CD4-positive, alpha-beta memory T cell (primary cell): Measurements from ENCODE around the gene FGF11. TPM values are rescaled to one million over a fixed set of nuclear protein-coding genes. Genes with fewer than 3 reads are reported as not detected.

ENCODE experiments used
- CTCF ChIA-PET: fragments of 350-600 bp; sonication (Branson Sonifier 250); formaldehyde crosslinking; loops from one replicate; lab custom pipeline; 2021; ENCODE audit warnings: inconsistent platforms; ENCODE audit not compliant: partially characterized antibody; lab: Charles Lee
- POLR2A ChIA-PET: fragments of 350-600 bp; sonication (Branson Sonifier 250); formaldehyde crosslinking; loops from one replicate; lab custom pipeline; 2021; ENCODE audit not compliant: partially characterized antibody; lab: Charles Lee
- DNase-seq, 5 donors: peaks; one replicate each; pipeline versions ENCODE4 v3.0.0 to v3.0.0-alpha.2; 2020 to 2022; ENCODE audit warnings: mixed read lengths in 1 of 5
- H3K27ac ChIP-seq: one replicate; pipeline ENCODE4 v1.7.0; 2013; ENCODE audit warnings: low read depth, low read length
- H3K27me3 ChIP-seq: 2 replicates; pipeline ENCODE4 v1.7.0; 2013; ENCODE audit warnings: mild to moderate bottlenecking, low read length, moderate library complexity; ENCODE audit not compliant: insufficient read depth
- H3K36me3 ChIP-seq: 2 replicates; pipeline ENCODE4 v1.7.0; 2013; ENCODE audit warnings: mild to moderate bottlenecking, low read length, moderate library complexity; ENCODE audit not compliant: insufficient read depth
- H3K4me1 ChIP-seq: 2 replicates; pipeline ENCODE4 v1.7.0; 2013; ENCODE audit warnings: mild to moderate bottlenecking, low read length, moderate library complexity; ENCODE audit not compliant: insufficient read depth
- H3K4me3 ChIP-seq, 2 donors: one replicate each; pipeline ENCODE4 v1.7.0; 2013; ENCODE audit warnings: low read length in 2 of 2, mild to moderate bottlenecking in 1 of 2
- H3K9me3 ChIP-seq, 2 donors: one replicate each; pipeline ENCODE4 v1.7.0; 2013; ENCODE audit warnings: low read length in 2 of 2, control low read depth in 1 of 2; ENCODE audit not compliant: control insufficient read depth in 1 of 2
- H3K27ac Mint-ChIP-seq, 7 donors: one replicate each; pipeline ENCODE4 v1.8.0; 2020 to 2021; ENCODE audit warnings: mixed read lengths in 7 of 7, mild to moderate bottlenecking in 6 of 7, inconsistent platforms in 3 of 7, moderate library complexity in 3 of 7
- H3K27me3 Mint-ChIP-seq, 2 donors: one replicate each; pipeline ENCODE4 v1.8.0; 2020 to 2021; ENCODE audit warnings: mixed read lengths in 2 of 2
- H3K36me3 Mint-ChIP-seq, 2 donors: one replicate each; pipeline ENCODE4 v1.8.0; 2020 to 2021; ENCODE audit warnings: mixed read lengths in 2 of 2, inconsistent platforms in 1 of 2, mild to moderate bottlenecking in 1 of 2
- H3K4me1 Mint-ChIP-seq, 4 donors: one replicate each; pipeline ENCODE4 v1.8.0; 2020 to 2021; ENCODE audit warnings: mixed read lengths in 4 of 4, mild to moderate bottlenecking in 1 of 4
- H3K4me3 Mint-ChIP-seq, 8 donors: one replicate each; pipeline ENCODE4 v1.8.0; 2020 to 2021; ENCODE audit warnings: mixed read lengths in 8 of 8, mild to moderate bottlenecking in 7 of 8, moderate library complexity in 6 of 8, inconsistent platforms in 3 of 8
- H3K9me3 Mint-ChIP-seq, 8 donors: one replicate each; pipeline ENCODE4 v1.8.0; 2020 to 2021; ENCODE audit warnings: mixed read lengths in 8 of 8, mild to moderate bottlenecking in 5 of 8, inconsistent platforms in 3 of 8, moderate library complexity in 1 of 8
- intact Hi-C: fragments of 100-400 bp; cut with micrococcal nuclease; formaldehyde crosslinking; loops from one replicate; pipeline ENCODE4 v1.15.1; 2023
- polyA plus RNA-seq, 2 donors: library from polyadenylated mRNA; unstranded; fragments of 300-500 nt; fragmentation: Illumina TruSeq; gene quantifications; one replicate each; pipeline ENCODE4 v1.2.3, GENCODE V29; 2021
- total RNA-seq, 2 experiments: library from RNA; stranded (reverse); gene quantifications; one replicate each; pipeline ENCODE4 v1.2.3, GENCODE V29; 2021

The FGF11 gene
- total and polyA plus RNA-seq, 4 experiments from 2014 or later = 0.14 to 3.3 (median 2.7) TPM; not detected in 1

DNA sequence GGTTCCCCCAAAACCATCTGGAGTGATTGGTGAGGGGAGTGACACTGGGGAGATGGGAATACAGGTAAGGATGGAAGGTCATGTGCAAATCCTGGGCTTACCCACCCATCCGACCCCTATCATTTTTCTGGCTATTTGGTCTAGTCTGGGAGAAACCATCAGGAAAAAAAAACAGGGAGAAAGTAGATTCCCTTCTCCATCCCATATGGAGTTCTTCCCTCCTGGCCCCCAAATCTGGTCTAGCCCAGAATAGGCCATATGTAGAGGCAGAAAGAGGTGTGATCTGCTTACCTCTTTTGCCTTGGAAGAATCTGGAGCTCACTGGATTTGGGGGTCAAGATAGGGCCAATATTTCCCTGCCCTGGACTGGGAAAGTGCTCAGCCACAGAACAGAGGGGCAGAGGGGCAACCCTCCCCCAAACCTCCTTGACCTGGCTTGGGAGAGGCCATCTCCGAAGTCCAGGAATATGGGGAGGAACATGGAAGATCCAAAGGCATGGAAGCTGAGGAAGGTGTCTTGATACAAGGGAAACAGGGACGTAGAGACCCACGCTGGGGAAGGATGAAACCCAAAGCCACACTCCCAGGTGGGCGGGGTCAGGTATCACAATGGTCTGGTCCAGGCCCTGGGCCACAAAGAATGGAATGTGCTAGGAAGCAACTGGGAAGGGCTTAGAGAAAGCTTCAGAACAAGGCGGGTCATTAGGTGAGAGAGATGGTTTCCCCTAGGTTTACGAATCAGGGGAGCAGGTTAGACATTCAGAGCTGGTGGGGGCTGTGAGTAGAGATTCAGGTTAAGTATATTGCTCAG lies 21.7 kb downstream of the FGF11 start:
- Histone ChIP-seq H3K36me3 (no peaks in the 10 kb centered on the region), H3K27ac (no peak overlapping the region), H3K4me3 (no peak overlapping the region), H3K9me3 (no peaks in the 10 kb centered on the region), H3K4me1 (peaks cover 9% of the 10 kb centered on the region), H3K27me3 (no peaks in the 10 kb centered on the region)
- no peak for DNase-seq
- Mint-ChIP-seq H3K9me3 (no peaks in the 10 kb centered on the region), H3K4me1 (peaks cover 8 to 21% (median 13%) of the 10 kb centered on the region in 4 donors), H3K27ac (peak overlapping the region in 2 of 7 donors; percentile 18 to 46), H3K36me3 (peaks cover 9 to 29% of the 10 kb centered on the region in 2 donors), H3K27me3 (no peaks in the 10 kb centered on the region), H3K4me3 (no peak overlapping the region)
- CTCF ChIA-PET = interaction anchor here (1.3 to 1.6 kb wide), 2 partner anchors 24 to 25 kb away, joined by 3 to 5 read pairs; no protein-coding TSS in a partner anchor
- POLR2A ChIA-PET = interaction anchor here (1.4 to 23.4 kb wide), 2 partner anchors 15 to 21 kb away, joined by 3 to 398 read pairs; partner anchors contain the start of genes POLR2A, SLC35G6 and ZBTB4
- intact Hi-C loops = no loop called here

DNA sequence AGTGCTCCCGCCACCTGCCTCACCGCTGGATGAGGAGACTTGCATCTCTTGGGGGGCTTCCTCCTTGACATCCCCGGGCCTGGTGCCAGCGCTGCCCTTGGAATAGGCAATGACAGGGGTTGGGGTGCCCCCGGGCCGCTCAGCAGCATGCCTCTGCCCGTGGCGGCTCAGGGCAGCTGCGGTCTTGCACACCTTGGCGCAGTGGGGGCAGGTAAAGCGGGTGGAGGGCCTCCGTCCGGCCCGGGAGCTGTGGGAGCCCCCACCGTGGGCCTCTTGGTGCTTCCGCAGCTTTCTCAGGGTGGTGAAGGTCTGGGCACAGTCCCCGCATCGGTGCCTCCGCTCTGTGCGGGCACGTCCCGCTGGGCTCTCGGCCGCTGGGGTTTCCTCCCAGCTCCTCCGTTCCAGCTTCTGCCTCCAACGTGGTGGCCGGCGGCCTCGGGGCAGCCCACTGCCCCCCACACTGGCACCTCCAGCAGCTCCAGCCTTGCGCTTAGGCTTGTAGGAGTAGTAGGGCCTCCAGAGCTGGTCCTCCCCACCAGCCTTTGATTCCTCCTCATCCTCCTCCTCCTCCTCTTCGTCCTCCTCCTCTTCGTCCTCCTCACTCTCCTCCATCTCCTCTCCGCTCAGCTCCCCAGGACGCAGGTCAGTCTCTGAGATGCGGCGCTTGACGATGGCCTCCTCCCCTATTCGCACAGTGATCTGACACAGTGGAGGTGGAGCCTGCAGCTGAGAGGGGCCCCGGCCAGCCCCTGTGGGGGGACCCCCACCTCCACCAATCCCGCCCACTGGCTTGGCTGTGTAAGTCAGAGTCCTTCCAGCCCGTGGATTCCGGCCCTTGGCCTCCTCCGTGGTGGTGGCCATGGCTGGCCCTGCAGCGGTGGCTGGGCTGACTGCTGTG lies 23.4 kb downstream of the FGF11 start:
- Histone ChIP-seq H3K27ac (no peak overlapping the region), H3K36me3 (peaks cover 6% of the 10 kb centered on the region), H3K4me1 (peaks cover 2% of the 10 kb centered on the region), H3K9me3 (no peaks in the 10 kb centered on the region), H3K4me3 (no peak overlapping the region), H3K27me3 (no peaks in the 10 kb centered on the region)
- Mint-ChIP-seq H3K27me3 (no peaks in the 10 kb centered on the region), H3K4me1 (peaks cover 2 to 19% (median 4%) of the 10 kb centered on the region in 4 donors), H3K36me3 (peaks cover 9 to 37% of the 10 kb centered on the region in 2 donors), H3K27ac (no peak overlapping the region), H3K4me3 (peak overlapping the region in 1 of 8 donors; percentile 36), H3K9me3 (no peaks in the 10 kb centered on the region)
- ChIA-PET CTCF (interaction anchor here (1.1 to 1.3 kb wide), 2 partner anchors 27 to 107 kb away, joined by 3 read pairs; no protein-coding TSS in a partner anchor), POLR2A (interaction anchor here (1.1 to 23.4 kb wide), 3 partner anchors 9 to 26 kb away, joined by 3 to 398 read pairs (median 3); partner anchors contain the start of genes POLR2A, SLC35G6 and ZBTB4)
- no peak for DNase-seq
- intact Hi-C loops = no loop called here

DNA sequence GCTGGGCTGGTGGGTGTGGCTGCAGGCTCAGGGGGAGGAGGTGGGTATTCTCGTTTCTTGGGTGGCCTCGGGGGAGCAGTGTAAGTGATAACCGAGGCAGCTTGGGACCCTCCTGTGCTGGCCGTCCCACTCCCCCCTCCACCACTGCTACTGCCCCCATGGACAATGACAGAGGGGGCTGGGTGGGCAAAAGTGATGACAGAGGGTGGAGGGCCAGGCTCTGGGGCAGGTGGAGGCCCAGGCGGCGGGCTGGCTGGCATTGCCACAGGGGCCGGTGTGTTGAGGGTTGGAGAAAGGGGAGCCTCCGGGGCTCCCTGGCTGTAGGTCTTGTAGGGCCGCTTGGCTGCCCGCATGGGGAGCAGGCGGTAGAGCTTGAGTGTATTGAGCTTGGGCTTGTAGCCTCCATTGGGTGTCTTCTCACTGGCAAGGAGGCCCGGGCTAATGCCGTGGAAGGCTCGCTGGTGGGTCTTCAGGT lies 24.1 kb downstream of the FGF11 start:
- no peak for DNase-seq
- H3K27ac Mint-ChIP-seq = peak overlapping the region in 1 of 7 donors; percentile 41
- peaks cover 2 to 22% (median 5%) of the 10 kb centered on the region in 4 donors for H3K4me1 Mint-ChIP-seq
- no peaks in the 10 kb centered on the region for H3K27me3 ChIP-seq
- peak overlapping the region in 1 of 8 donors; percentile 36 for H3K4me3 Mint-ChIP-seq
- no peak overlapping the region for H3K4me3 ChIP-seq
- intact Hi-C loops = no loop called here
- no peaks in the 10 kb centered on the region for H3K9me3 ChIP-seq
- H3K4me1 ChIP-seq = peaks cover 3% of the 10 kb centered on the region
- ChIA-PET CTCF (no interaction called here), POLR2A (interaction anchor here (1.1 to 23.4 kb wide), 4 partner anchors 8 to 27 kb away, joined by 3 to 398 read pairs (median 4); partner anchors contain the start of genes POLR2A, SLC35G6 and ZBTB4)
- peaks cover 6% of the 10 kb centered on the region for H3K36me3 ChIP-seq
- H3K27me3 Mint-ChIP-seq = no peaks in the 10 kb centered on the region
- peaks cover 9 to 39% of the 10 kb centered on the region in 2 donors for H3K36me3 Mint-ChIP-seq
- no peak overlapping the region for H3K27ac ChIP-seq
- H3K9me3 Mint-ChIP-seq = no peaks in the 10 kb centered on the region

DNA sequence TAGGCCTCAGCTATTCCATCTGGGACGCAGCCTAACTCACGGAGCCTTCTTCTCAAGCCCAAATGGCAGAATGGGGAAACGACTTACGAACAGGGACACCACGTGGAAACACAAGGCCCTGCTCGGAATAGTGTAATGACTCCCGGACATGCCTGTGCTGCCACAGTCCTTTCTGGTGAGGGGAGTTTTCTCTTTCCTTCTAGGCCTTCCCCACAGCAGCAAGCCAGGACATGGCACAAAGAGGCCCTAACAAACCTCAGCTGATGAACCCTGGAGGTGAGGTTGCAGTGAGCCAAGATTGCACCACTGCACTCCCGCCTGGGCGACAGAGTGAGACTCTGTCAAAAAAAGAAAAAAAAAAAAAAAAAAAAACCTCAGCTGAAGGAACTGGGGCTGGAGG lies 24.8 kb downstream of the FGF11 start:
- H3K4me3 Mint-ChIP-seq = no peak overlapping the region
- no peak overlapping the region for H3K27ac Mint-ChIP-seq
- peaks cover 2 to 22% (median 3%) of the 10 kb centered on the region in 4 donors for H3K4me1 Mint-ChIP-seq
- no peak for DNase-seq
- Histone ChIP-seq H3K36me3 (peaks cover 6% of the 10 kb centered on the region), H3K9me3 (no peaks in the 10 kb centered on the region), H3K4me3 (no peak overlapping the region), H3K27ac (no peak overlapping the region), H3K27me3 (no peaks in the 10 kb centered on the region), H3K4me1 (peaks cover 3% of the 10 kb centered on the region)
- H3K36me3 Mint-ChIP-seq = peaks cover 9 to 35% of the 10 kb centered on the region in 2 donors
- CTCF ChIA-PET = interaction anchor here (1.4 kb wide), 1 partner anchor 26 kb away, joined by 3 read pairs; no protein-coding TSS in a partner anchor
- intact Hi-C loops = no loop called here
- POLR2A ChIA-PET = interaction anchor here (1.4 to 23.4 kb wide), 3 partner anchors 9 to 27 kb away, joined by 3 to 398 read pairs (median 4); partner anchors contain the start of genes POLR2A, SLC35G6 and ZBTB4
- H3K27me3 Mint-ChIP-seq = no peaks in the 10 kb centered on the region
- H3K9me3 Mint-ChIP-seq = no peaks in the 10 kb centered on the region

DNA sequence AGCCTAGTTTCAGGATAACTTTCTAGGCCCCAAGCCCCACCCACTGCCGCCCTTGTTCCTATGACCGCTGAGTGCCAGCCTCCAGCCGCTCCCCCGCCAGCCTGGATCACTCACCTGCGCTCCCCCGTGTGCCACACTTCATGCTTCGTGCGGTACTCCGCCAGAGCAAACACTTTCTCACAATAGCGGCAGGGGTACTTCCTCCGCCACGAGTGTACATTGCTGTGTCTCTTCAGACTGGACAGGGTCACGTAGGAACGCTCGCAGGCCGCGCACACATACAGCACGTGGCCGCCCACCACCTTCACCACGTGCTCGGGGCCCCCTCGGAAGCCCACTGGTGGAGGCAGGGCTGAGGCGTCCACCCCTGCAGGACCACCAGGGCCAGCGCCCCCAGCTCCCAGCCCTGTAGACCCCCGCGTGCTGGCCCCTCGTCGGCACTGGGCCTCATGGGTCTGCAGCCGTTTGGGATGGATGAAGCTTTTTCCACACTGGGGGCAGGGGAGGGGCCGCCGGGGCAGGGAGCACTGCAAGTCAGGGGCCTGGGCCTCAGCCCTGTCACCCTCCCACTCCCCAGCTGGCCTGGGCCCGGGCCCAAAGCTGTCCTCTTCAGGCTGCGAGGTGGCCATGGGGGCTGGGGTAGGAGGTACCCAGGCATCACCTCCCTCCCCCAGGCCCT lies 26.4 kb downstream of the FGF11 start:
- ChIA-PET CTCF (interaction anchor here (1.4 kb wide), 1 partner anchor 28 kb away, joined by 3 read pairs; no protein-coding TSS in a partner anchor), POLR2A (interaction anchor here (0.8 to 23.4 kb wide), 4 partner anchors 9 to 24 kb away, joined by 3 to 398 read pairs (median 3); partner anchors contain the start of genes POLR2A, SLC35G6 and ZBTB4)
- Histone ChIP-seq H3K27me3 (no peaks in the 10 kb centered on the region), H3K27ac (no peak overlapping the region), H3K9me3 (no peaks in the 10 kb centered on the region), H3K4me1 (peaks cover 3% of the 10 kb centered on the region), H3K36me3 (peaks cover 6% of the 10 kb centered on the region), H3K4me3 (no peak overlapping the region)
- H3K4me3 Mint-ChIP-seq = no peak overlapping the region
- no peak overlapping the region for H3K27ac Mint-ChIP-seq
- no peaks in the 10 kb centered on the region for H3K27me3 Mint-ChIP-seq
- H3K4me1 Mint-ChIP-seq = peaks cover 0 to 17% (median 3%) of the 10 kb centered on the region in 4 donors
- DNase-seq = no peak
- H3K36me3 Mint-ChIP-seq = peaks cover 9 to 35% of the 10 kb centered on the region in 2 donors
- intact Hi-C loops = no loop called here
- H3K9me3 Mint-ChIP-seq = no peaks in the 10 kb centered on the region

DNA sequence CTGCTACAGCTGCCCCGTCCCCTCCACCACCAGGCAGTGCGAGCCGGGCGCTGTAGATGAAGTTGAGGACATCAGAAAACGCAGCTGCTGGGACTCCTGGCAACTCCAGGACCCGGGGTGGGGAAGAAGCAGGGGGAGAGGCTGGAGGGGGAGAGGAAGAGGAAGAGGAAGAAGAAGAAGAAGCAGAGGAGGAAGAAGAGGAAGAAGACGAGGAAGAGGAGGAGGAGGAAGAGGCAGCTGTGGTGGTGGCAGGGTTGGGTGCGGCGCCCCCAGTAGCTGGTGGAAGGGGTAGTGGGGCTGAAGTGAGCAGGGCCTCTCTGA lies 27.0 kb downstream of the FGF11 start:
- H3K36me3 ChIP-seq = peaks cover 6% of the 10 kb centered on the region
- no peak overlapping the region for H3K4me3 ChIP-seq
- no peak overlapping the region for H3K27ac ChIP-seq
- no peak overlapping the region for H3K4me3 Mint-ChIP-seq
- DNase-seq = no peak
- H3K27ac Mint-ChIP-seq = no peak overlapping the region
- H3K4me1 ChIP-seq = peaks cover 3% of the 10 kb centered on the region
- ChIA-PET CTCF (no interaction called here), POLR2A (interaction anchor here (0.8 to 23.4 kb wide), 4 partner anchors 10 to 25 kb away, joined by 3 to 398 read pairs (median 3); partner anchors contain the start of genes POLR2A, SLC35G6 and ZBTB4)
- H3K27me3 Mint-ChIP-seq = no peaks in the 10 kb centered on the region
- no peaks in the 10 kb centered on the region for H3K9me3 Mint-ChIP-seq
- H3K9me3 ChIP-seq = no peaks in the 10 kb centered on the region
- no peaks in the 10 kb centered on the region for H3K27me3 ChIP-seq
- peaks cover 6 to 31% of the 10 kb centered on the region in 2 donors for H3K36me3 Mint-ChIP-seq
- intact Hi-C loops = no loop called here
- peaks cover under 1 to 15% (median 2%) of the 10 kb centered on the region in 4 donors for H3K4me1 Mint-ChIP-seq
